ENCODE measurements around the gene NLRC3. TPM values are rescaled to one million over a fixed set of nuclear protein-coding genes. Genes with fewer than 3 reads are reported as not detected.
A peak's percentile ranks its signal among the peaks of the same experiment; 100 is the strongest.

The NLRC3 gene
- total RNA-seq, 1 experiment from 2014 or later, result 0.26 TPM

DNA sequence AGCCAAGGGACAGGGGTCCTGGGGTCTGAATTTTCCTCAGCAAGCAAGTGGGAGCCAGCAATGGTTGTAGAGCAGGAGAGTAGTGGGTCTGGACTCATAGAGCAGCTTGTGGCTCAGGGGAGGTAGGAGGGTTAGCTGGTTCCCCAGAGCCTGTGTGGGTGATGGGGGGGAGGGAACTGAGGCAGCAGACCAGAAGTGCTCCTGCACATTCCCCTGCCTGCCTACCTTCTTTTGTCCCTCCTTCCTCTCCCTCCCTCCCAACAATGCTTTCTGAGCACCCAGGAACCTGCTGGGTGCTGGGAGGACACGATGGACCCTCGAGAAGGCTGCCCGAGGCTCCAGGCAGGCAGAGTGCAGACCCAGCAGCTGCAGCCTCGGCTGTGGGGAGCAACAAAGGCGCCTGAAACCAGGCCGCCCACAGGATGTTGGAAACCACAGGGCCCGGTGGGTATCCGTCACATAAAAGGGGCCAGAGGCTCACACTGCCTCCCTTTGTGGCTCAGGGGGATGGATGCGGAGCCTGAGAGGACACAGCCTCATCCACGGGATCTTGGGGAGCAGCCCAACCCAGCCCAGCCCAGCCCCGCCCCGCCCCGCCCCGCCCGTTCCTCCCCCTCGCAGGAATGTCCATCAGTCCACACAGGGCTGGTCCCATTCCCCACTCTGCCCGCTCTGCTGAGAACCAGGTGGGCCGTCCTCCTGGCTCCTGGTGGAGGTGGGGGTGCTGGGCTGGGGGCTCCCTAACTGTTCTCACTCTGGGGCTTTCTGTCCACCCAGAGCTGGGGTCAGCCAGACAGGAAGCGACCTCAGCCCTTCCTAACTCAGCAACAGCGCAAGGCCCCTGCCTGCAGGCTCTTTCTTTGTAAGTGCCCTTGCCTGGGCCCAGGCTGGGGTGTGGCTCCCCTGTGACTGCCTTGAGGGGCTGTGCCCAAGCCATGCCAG, 1.7 kb upstream of the NLRC3 start:
- CTCF ChIA-PET, result no interaction called here
- DNase-seq (ENCODE audit: low spot score), result no peak
- Mint-ChIP-seq H3K27me3 (ENCODE audit: low read depth) (no peaks in the 10 kb centered on the region), H3K27ac (peak overlapping the region; percentile 83; the same call in 1 of the 2 replicates), H3K36me3 (peaks cover 8% of the 10 kb centered on the region), H3K4me1 (peaks cover 9% of the 10 kb centered on the region), H3K4me3 (0 out of 2 replicates have a peak overlapping the region, but pooled peaks have one; percentile 12), H3K9me3 (no peaks in the 10 kb centered on the region)
- TF ChIP-seq TEAD4 (CRISPR knock-in tag; IDR thresholded peaks at IDR 0.05), result no peak
- TF ChIP-seq, protein P1, sequence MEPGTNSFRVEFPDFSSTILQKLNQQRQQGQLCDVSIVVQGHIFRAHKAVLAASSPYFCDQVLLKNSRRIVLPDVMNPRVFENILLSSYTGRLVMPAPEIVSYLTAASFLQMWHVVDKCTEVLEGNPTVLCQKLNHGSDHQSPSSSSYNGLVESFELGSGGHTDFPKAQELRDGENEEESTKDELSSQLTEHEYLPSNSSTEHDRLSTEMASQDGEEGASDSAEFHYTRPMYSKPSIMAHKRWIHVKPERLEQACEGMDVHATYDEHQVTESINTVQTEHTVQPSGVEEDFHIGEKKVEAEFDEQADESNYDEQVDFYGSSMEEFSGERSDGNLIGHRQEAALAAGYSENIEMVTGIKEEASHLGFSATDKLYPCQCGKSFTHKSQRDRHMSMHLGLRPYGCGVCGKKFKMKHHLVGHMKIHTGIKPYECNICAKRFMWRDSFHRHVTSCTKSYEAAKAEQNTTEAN (CRISPR knock-in tag; IDR thresholded peaks at IDR 0.05), result no peak
- TF ChIP-seq ESRRA (CRISPR knock-in tag; IDR thresholded peaks at IDR 0.05; ENCODE audit: borderline replicate concordance), result no peak
- no peak for TF ChIP-seq FOXK1 (CRISPR knock-in tag; IDR thresholded peaks at IDR 0.05)
- TF ChIP-seq, protein P2, sequence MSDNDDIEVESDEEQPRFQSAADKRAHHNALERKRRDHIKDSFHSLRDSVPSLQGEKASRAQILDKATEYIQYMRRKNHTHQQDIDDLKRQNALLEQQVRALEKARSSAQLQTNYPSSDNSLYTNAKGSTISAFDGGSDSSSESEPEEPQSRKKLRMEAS (CRISPR knock-in tag; IDR thresholded peaks at IDR 0.05), result no peak
- no peak for TF ChIP-seq HMGA2 (CRISPR knock-in tag; IDR thresholded peaks at IDR 0.05)
- TF ChIP-seq ZNF416 (CRISPR knock-in tag; IDR thresholded peaks at IDR 0.05), result no peak
- TF ChIP-seq GABPB1 (CRISPR knock-in tag; IDR thresholded peaks at IDR 0.05), result no peak
- TF ChIP-seq MYBL2 (CRISPR knock-in tag; IDR thresholded peaks at IDR 0.05), result no peak
- no peak for TF ChIP-seq MXD4 (CRISPR knock-in tag; IDR thresholded peaks at IDR 0.05; ENCODE audit: borderline replicate concordance)
- TF ChIP-seq, protein P3, sequence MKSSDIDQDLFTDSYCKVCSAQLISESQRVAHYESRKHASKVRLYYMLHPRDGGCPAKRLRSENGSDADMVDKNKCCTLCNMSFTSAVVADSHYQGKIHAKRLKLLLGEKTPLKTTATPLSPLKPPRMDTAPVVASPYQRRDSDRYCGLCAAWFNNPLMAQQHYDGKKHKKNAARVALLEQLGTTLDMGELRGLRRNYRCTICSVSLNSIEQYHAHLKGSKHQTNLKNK (CRISPR knock-in tag; IDR thresholded peaks at IDR 0.05), result no peak
- TF ChIP-seq NFYB (CRISPR knock-in tag; conservative IDR thresholded peaks at IDR 0.05; ENCODE audit: low read depth), result no peak
- no peak for TF ChIP-seq USF1 (CRISPR knock-in tag; IDR thresholded peaks at IDR 0.05)
- no peak for TF ChIP-seq TCF7 (CRISPR knock-in tag; IDR thresholded peaks at IDR 0.05; ENCODE audit: low read depth)
- TF ChIP-seq, protein P4, sequence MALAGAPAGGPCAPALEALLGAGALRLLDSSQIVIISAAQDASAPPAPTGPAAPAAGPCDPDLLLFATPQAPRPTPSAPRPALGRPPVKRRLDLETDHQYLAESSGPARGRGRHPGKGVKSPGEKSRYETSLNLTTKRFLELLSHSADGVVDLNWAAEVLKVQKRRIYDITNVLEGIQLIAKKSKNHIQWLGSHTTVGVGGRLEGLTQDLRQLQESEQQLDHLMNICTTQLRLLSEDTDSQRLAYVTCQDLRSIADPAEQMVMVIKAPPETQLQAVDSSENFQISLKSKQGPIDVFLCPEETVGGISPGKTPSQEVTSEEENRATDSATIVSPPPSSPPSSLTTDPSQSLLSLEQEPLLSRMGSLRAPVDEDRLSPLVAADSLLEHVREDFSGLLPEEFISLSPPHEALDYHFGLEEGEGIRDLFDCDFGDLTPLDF (CRISPR knock-in tag; IDR thresholded peaks at IDR 0.05), result no peak
- TF ChIP-seq JUN (CRISPR knock-in tag; IDR thresholded peaks at IDR 0.05), result no peak
- TF ChIP-seq FOXP1 (CRISPR knock-in tag; IDR thresholded peaks at IDR 0.05; ENCODE audit: borderline replicate concordance), result no peak
- TF ChIP-seq, protein P5, sequence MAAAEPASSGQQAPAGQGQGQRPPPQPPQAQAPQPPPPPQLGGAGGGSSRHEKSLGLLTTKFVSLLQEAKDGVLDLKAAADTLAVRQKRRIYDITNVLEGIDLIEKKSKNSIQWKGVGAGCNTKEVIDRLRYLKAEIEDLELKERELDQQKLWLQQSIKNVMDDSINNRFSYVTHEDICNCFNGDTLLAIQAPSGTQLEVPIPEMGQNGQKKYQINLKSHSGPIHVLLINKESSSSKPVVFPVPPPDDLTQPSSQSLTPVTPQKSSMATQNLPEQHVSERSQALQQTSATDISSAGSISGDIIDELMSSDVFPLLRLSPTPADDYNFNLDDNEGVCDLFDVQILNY (CRISPR knock-in tag; IDR thresholded peaks at IDR 0.05), result no peak
- no peak for TF ChIP-seq ETV6 (CRISPR knock-in tag; IDR thresholded peaks at IDR 0.05)
- TF ChIP-seq, protein P6, sequence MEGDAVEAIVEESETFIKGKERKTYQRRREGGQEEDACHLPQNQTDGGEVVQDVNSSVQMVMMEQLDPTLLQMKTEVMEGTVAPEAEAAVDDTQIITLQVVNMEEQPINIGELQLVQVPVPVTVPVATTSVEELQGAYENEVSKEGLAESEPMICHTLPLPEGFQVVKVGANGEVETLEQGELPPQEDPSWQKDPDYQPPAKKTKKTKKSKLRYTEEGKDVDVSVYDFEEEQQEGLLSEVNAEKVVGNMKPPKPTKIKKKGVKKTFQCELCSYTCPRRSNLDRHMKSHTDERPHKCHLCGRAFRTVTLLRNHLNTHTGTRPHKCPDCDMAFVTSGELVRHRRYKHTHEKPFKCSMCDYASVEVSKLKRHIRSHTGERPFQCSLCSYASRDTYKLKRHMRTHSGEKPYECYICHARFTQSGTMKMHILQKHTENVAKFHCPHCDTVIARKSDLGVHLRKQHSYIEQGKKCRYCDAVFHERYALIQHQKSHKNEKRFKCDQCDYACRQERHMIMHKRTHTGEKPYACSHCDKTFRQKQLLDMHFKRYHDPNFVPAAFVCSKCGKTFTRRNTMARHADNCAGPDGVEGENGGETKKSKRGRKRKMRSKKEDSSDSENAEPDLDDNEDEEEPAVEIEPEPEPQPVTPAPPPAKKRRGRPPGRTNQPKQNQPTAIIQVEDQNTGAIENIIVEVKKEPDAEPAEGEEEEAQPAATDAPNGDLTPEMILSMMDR (IDR thresholded peaks at IDR 0.05), result no peak
- POLR2A ChIA-PET, result no interaction called here
- ATAC-seq, result peak; percentile 51
